GM23338 (cell line): Measurements from ENCODE around the gene SLC15A4. TPM values are rescaled to one million over a fixed set of nuclear protein-coding genes. Genes with fewer than 3 reads are reported as not detected.

Experiments
- ATAC-seq: fragments of 200-7000 bp; cut with Tn5 transposase; 3 replicates; pipeline ENCODE4 v1.9.1; 2020
- DNase-seq: peaks from one replicate; pipeline ENCODE4 v3.0.0-alpha.2; 2015; ENCODE audit warnings: low spot score
- H2AFZ ChIP-seq: fragments of 200-600 bp; sonication (generic); 2 replicates; pipeline ENCODE4 v1.8.0; 2016; ENCODE audit warnings: antibody characterized with exemption, mild to moderate bottlenecking, moderate library complexity
- H3F3A ChIP-seq: fragments of 200-600 bp; sonication (generic); replicated peaks from 2 replicates; pipeline ENCODE4 v1.8.0; 2017; ENCODE audit warnings: antibody characterized with exemption, mixed run types, low read depth
- H3K27ac ChIP-seq: fragments of 200-600 bp; sonication (generic); 2 replicates; pipeline ENCODE4 v1.6.1; 2016; ENCODE audit warnings: low read depth
- H3K27me3 ChIP-seq: fragments of 200-600 bp; sonication (generic); 2 replicates; pipeline ENCODE4 v1.8.0; 2016; ENCODE audit warnings: mild to moderate bottlenecking, mixed run types, moderate library complexity; ENCODE audit not compliant: insufficient read depth
- H3K36me3 ChIP-seq: fragments of 200-600 bp; sonication (generic); 2 replicates; pipeline ENCODE4 v1.8.0; 2016; ENCODE audit warnings: mild to moderate bottlenecking; ENCODE audit not compliant: insufficient read depth
- H3K4me1 ChIP-seq: fragments of 200-600 bp; sonication (generic); 2 replicates; pipeline ENCODE4 v1.8.0; 2016; ENCODE audit warnings: mild to moderate bottlenecking, moderate library complexity; ENCODE audit not compliant: insufficient read depth
- H3K4me2 ChIP-seq: fragments of 200-600 bp; sonication (generic); 2 replicates; pipeline ENCODE4 v1.7.1; 2017; ENCODE audit warnings: mixed run types
- H3K4me3 ChIP-seq: fragments of 200-600 bp; sonication (generic); 2 replicates; pipeline ENCODE4 v1.6.1; 2016; ENCODE audit warnings: mixed run types
- H3K79me2 ChIP-seq: fragments of 200-600 bp; sonication (generic); replicated peaks from 2 replicates; pipeline ENCODE4 v1.8.0; 2017; ENCODE audit warnings: mild to moderate bottlenecking; ENCODE audit not compliant: insufficient read depth
- H3K9me2 ChIP-seq: fragments of 200-600 bp; sonication (generic); 2 replicates; pipeline ENCODE4 v1.8.0; 2017; ENCODE audit not compliant: insufficient read depth
- H4K20me1 ChIP-seq: fragments of 200-600 bp; sonication (generic); replicated peaks from 2 replicates; pipeline ENCODE4 v1.8.0; 2017; ENCODE audit warnings: mild to moderate bottlenecking; ENCODE audit not compliant: insufficient read depth
- H3K27ac Mint-ChIP-seq: 2 replicates; pipeline ENCODE4 v1.8.0; 2020; ENCODE audit warnings: inconsistent platforms, mild to moderate bottlenecking, moderate library complexity, mixed read lengths
- H3K27me3 Mint-ChIP-seq: 3 replicates; pipeline ENCODE4 v1.8.0; 2022; ENCODE audit warnings: low read depth, mild to moderate bottlenecking, moderate library complexity, mixed read lengths, inconsistent platforms; ENCODE audit not compliant: insufficient read depth, poor library complexity
- H3K36me3 Mint-ChIP-seq: 3 replicates; pipeline ENCODE4 v1.8.0; 2021; ENCODE audit warnings: low read depth, mild to moderate bottlenecking, inconsistent platforms, moderate library complexity, mixed read lengths
- H3K4me1 Mint-ChIP-seq: 3 replicates; pipeline ENCODE4 v1.8.0; 2020; ENCODE audit warnings: mild to moderate bottlenecking, inconsistent platforms, mixed read lengths
- H3K4me3 Mint-ChIP-seq: 3 replicates; pipeline ENCODE4 v1.8.0; 2021; ENCODE audit warnings: moderate library complexity, mild to moderate bottlenecking, inconsistent platforms, mixed read lengths
- H3K9me3 Mint-ChIP-seq: 3 replicates; pipeline ENCODE4 v1.8.0; 2020; ENCODE audit warnings: moderate library complexity, mild to moderate bottlenecking, inconsistent platforms, mixed read lengths
- CREB1 ChIP-seq: fragments of 250-450 bp; sonication (Bioruptor Pico); IDR thresholded peaks from 2 replicates; pipeline ENCODE4 v1.5.0; 2020; ENCODE audit warnings: low read depth, mild to moderate bottlenecking, moderate library complexity
- CTCF ChIP-seq, 2 experiments: fragments of 200-600 bp in 1 of 2; sonication (generic) in 1 of 2; conservative IDR thresholded peaks; 2 replicates each; pipeline versions ENCODE4 v1.5.1 to v1.6.1; 2016 to 2017; ENCODE audit warnings: antibody characterized with exemption in 2 of 2, low read depth in 2 of 2, mild to moderate bottlenecking in 2 of 2, moderate library complexity in 1 of 2
- ETS1 ChIP-seq: IDR thresholded peaks from 2 replicates; pipeline ENCODE4 v1.6.1; 2016; ENCODE audit warnings: antibody characterized with exemption
- EZH2 ChIP-seq: fragments of 200-600 bp; sonication (generic); IDR thresholded peaks from one replicate; pipeline ENCODE4 v1.8.0; 2017; ENCODE audit warnings: antibody characterized with exemption, mild to moderate bottlenecking, low read depth; ENCODE audit not compliant: unreplicated experiment
- EZH2phosphoT487 ChIP-seq: fragments of 200-600 bp; sonication (generic); IDR thresholded peaks from one replicate; pipeline ENCODE4 v1.8.1; 2018; ENCODE audit warnings: antibody characterized with exemption; ENCODE audit not compliant: unreplicated experiment
- JUNB ChIP-seq: IDR thresholded peaks from one replicate; pipeline ENCODE4 v1.6.1; 2016; ENCODE audit warnings: antibody characterized with exemption; ENCODE audit not compliant: unreplicated experiment
- NANOG ChIP-seq: IDR thresholded peaks from 2 replicates; pipeline ENCODE4 v1.6.1; 2016; ENCODE audit warnings: antibody characterized with exemption, borderline replicate concordance
- POLR2AphosphoS5 ChIP-seq: IDR thresholded peaks from 2 replicates; pipeline ENCODE4 v1.6.1; 2016; ENCODE audit warnings: antibody characterized with exemption, low read depth
- REST ChIP-seq: IDR thresholded peaks from one replicate; pipeline ENCODE4 v1.6.1; 2018; ENCODE audit warnings: antibody characterized with exemption; ENCODE audit not compliant: unreplicated experiment
- STAT1 ChIP-seq: IDR thresholded peaks from one replicate; pipeline ENCODE4 v1.6.1; 2016; ENCODE audit warnings: antibody characterized with exemption; ENCODE audit not compliant: unreplicated experiment
- ZNF114 ChIP-seq: fragments of 250-450 bp; sonication (Bioruptor Pico); IDR thresholded peaks from 2 replicates; pipeline ENCODE4 v1.5.0; 2020; ENCODE audit warnings: mild to moderate bottlenecking, moderate library complexity
- ZNF331 ChIP-seq: fragments of 250-450 bp; sonication (Bioruptor Pico); IDR thresholded peaks from 2 replicates; pipeline ENCODE4 v1.5.0; 2020; ENCODE audit warnings: low read depth, mild to moderate bottlenecking, moderate library complexity
- ZNF462 ChIP-seq: fragments of 250-450 bp; sonication (Bioruptor Pico); IDR thresholded peaks from 2 replicates; pipeline ENCODE4 v1.5.0; 2020; ENCODE audit warnings: mild to moderate bottlenecking, moderate library complexity
- polyA plus RNA-seq: library from polyadenylated mRNA; unstranded; fragments of >200 nt; fragmentation: Nextera tagmentation; extraction: Ambion mirVana; gene quantifications from 2 replicates; pipeline ENCODE4 v1.2.1, GENCODE V29; 2016
- total RNA-seq: library from RNA; depleted of rRNA; stranded (reverse); fragments of >200 nt; shearing (Covaris generic); gene quantifications from 2 replicates; pipeline ENCODE4 v1.2.3, GENCODE V29; 2014

Gene SLC15A4
- total and polyA plus RNA-seq, 2 experiments from 2014 or later: 7.7 to 30.3 TPM

- no peaks in the 10 kb centered on the region for H3K9me2 ChIP-seq
- H3K36me3 ChIP-seq: peaks cover 9% of the 10 kb centered on the region; the same call in 1 of the 2 replicates
- no peak overlapping the region for H3K27ac ChIP-seq
- H3K27me3 Mint-ChIP-seq: no peaks in the 10 kb centered on the region
- no peak overlapping the region for H3K4me3 ChIP-seq
- H3K4me3 Mint-ChIP-seq: no peak overlapping the region
- H3K79me2 ChIP-seq: peaks cover 59% of the 10 kb centered on the region
- H3K4me1 Mint-ChIP-seq: peaks cover 8% of the 10 kb centered on the region
- no peak overlapping the region for H3K4me2 ChIP-seq
- no peak for TF ChIP-seq REST
- TF ChIP-seq POLR2AphosphoS5: no peak
- no peak for TF ChIP-seq STAT1
- TF ChIP-seq ETS1: no peak
- no peak for TF ChIP-seq CREB1 (CRISPR knock-in tag)
- TF ChIP-seq CTCF (conservative IDR thresholded peaks at IDR 0.05; ENCODE audit: low read depth in 2 of 2): no peak
- TF ChIP-seq JUNB: no peak
- no peak for TF ChIP-seq ZNF462 (CRISPR knock-in tag)
- TF ChIP-seq EZH2: no peak
- no peak for TF ChIP-seq EZH2phosphoT487
- no peak for TF ChIP-seq ZNF114 (CRISPR knock-in tag)
- no peak for TF ChIP-seq NANOG
- TF ChIP-seq ZNF331: no peak
- H3K27me3 ChIP-seq: no peaks in the 10 kb centered on the region
- H3K36me3 Mint-ChIP-seq: peaks cover 48% of the 10 kb centered on the region
- ATAC-seq (no peak), DNase-seq (no peak)
- peaks cover 81% of the 10 kb centered on the region for H3K9me3 Mint-ChIP-seq
- no peaks in the 10 kb centered on the region for H3F3A ChIP-seq
- H3K27ac Mint-ChIP-seq: no peak overlapping the region
- H2AFZ ChIP-seq: no peak overlapping the region
- 0 out of 2 replicates have a peak, but pooled peaks cover 5% of the 10 kb centered on the region for H3K4me1 ChIP-seq
- peaks cover 4% of the 10 kb centered on the region; the same call in 1 of the 2 replicates for H4K20me1 ChIP-seq
These were observed 15.1 kb downstream of the SLC15A4 start for GRCh38 chr12:128808651-128809050.
